Measurements from ENCODE around the gene MYO16.

- TF ChIP-seq ZBTB48 (tag by site-specific recombination; IDR thresholded peaks at IDR 0.05) (no peak), TCF7L2 (IDR thresholded peaks at IDR 0.05; ENCODE audit: borderline replicate concordance, low read depth, low read length) (no peak), CTCF (tag by site-specific recombination; IDR thresholded peaks at IDR 0.05) (no peak), ZNF274 (IDR thresholded peaks at IDR 0.05; ENCODE audit: low read length) (no peak), ZNF274 (tag by site-specific recombination; IDR thresholded peaks at IDR 0.05; ENCODE audit: borderline replicate concordance) (no peak), ZNF24 (tag by site-specific recombination; IDR thresholded peaks at IDR 0.05) (no peak), PRDM10 (tag by site-specific recombination; IDR thresholded peaks at IDR 0.05) (no peak), ZNF112 (tag by site-specific recombination; IDR thresholded peaks at IDR 0.05) (no peak), REST (tag by site-specific recombination; IDR thresholded peaks at IDR 0.05) (no peak), INSM2 (tag by site-specific recombination; IDR thresholded peaks at IDR 0.05) (no peak), ZNF302 (tag by site-specific recombination; IDR thresholded peaks at IDR 0.05; ENCODE audit: low read depth) (no peak), ATF2 (tag by site-specific recombination; IDR thresholded peaks at IDR 0.05; ENCODE audit: low read depth) (no peak), ZBTB26 (tag by site-specific recombination; optimal IDR thresholded peaks at IDR 0.05) (no peak), YY1 (tag by site-specific recombination; IDR thresholded peaks at IDR 0.05) (no peak)
These were observed 611.7 kb downstream of the MYO16 start for GRCh38 chr13:109241160-109241559.

Data from HEK293 (cell line).